ENCODE data around the gene TAMALIN. TPM values are rescaled to one million over a fixed set of nuclear protein-coding genes. Genes with fewer than 3 reads are reported as not detected.
A peak's percentile ranks its signal among the peaks of the same experiment; 100 is the strongest.

TAMALIN gene
- total RNA-seq, 1 experiment from 2014 or later: 0.58 TPM

DNA sequence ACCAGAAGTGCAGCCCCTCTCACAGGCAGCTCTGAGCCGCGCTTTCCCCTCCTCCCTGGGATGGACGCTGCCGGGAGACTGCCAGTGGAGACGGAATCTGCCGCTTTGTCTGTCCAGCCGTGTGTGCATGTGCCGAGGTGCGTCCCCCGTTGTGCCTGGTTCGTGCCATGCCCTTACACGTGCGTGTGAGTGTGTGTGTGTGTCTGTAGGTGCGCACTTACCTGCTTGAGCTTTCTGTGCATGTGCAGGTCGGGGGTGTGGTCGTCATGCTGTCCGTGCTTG, 12.3 kb upstream of the TAMALIN start:
- no peaks in the 10 kb centered on the region for H3F3A ChIP-seq (ENCODE audit: low read length, unreplicated experiment)
- BruUV-seq (replicated peaks): no TSS peak
- H3K9me3 ChIP-seq (ENCODE audit: low read length): no peaks in the 10 kb centered on the region
- ChIA-PET CTCF (interaction anchor here (1.6 kb wide), 1 partner anchor 10 kb away, joined by 3 read pairs; no protein-coding TSS in a partner anchor), POLR2A (ENCODE audit: unreplicated experiment) (no interaction called here)
- ATAC-seq (no peak), DNase-seq (no peak)
- H3K27me3 ChIP-seq (ENCODE audit: low read length): no peaks in the 10 kb centered on the region
- no peaks in the 10 kb centered on the region for H4K20me1 ChIP-seq (ENCODE audit: low read length)
- no peak overlapping the region for H3K9ac ChIP-seq (ENCODE audit: low read length)
- intact Hi-C loops (cut with micrococcal nuclease): no loop called here
- no peak overlapping the region for H3K4me2 ChIP-seq (ENCODE audit: low read length)
- H3K36me3 ChIP-seq (ENCODE audit: low read depth, low read length): no peaks in the 10 kb centered on the region; the same call in 1 of the 2 replicates
- H3K4me3 ChIP-seq (ENCODE audit: low read length): no peak overlapping the region
- no peaks in the 10 kb centered on the region for H3K79me2 ChIP-seq (ENCODE audit: low read length)
- TF ChIP-seq, protein P1, sequence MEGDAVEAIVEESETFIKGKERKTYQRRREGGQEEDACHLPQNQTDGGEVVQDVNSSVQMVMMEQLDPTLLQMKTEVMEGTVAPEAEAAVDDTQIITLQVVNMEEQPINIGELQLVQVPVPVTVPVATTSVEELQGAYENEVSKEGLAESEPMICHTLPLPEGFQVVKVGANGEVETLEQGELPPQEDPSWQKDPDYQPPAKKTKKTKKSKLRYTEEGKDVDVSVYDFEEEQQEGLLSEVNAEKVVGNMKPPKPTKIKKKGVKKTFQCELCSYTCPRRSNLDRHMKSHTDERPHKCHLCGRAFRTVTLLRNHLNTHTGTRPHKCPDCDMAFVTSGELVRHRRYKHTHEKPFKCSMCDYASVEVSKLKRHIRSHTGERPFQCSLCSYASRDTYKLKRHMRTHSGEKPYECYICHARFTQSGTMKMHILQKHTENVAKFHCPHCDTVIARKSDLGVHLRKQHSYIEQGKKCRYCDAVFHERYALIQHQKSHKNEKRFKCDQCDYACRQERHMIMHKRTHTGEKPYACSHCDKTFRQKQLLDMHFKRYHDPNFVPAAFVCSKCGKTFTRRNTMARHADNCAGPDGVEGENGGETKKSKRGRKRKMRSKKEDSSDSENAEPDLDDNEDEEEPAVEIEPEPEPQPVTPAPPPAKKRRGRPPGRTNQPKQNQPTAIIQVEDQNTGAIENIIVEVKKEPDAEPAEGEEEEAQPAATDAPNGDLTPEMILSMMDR (conservative IDR thresholded peaks at IDR 0.05; ENCODE audit: low read depth, low read length): no peak
- TF ChIP-seq EZH2phosphoT487 (IDR thresholded peaks at IDR 0.05; ENCODE audit: borderline replicate concordance, low read length) (no peak), EZH2 (IDR thresholded peaks at IDR 0.05; ENCODE audit: low read length, unreplicated experiment) (no peak)
- H3K9me2 ChIP-seq (replicated peaks; ENCODE audit: low read length): no peaks in the 10 kb centered on the region
- no peak overlapping the region for H3K27ac ChIP-seq (ENCODE audit: low read length)
- no peak overlapping the region for H2AFZ ChIP-seq (ENCODE audit: low read length)
- H3K4me1 ChIP-seq (ENCODE audit: insufficient read depth, low read length): no peaks in the 10 kb centered on the region

DNA sequence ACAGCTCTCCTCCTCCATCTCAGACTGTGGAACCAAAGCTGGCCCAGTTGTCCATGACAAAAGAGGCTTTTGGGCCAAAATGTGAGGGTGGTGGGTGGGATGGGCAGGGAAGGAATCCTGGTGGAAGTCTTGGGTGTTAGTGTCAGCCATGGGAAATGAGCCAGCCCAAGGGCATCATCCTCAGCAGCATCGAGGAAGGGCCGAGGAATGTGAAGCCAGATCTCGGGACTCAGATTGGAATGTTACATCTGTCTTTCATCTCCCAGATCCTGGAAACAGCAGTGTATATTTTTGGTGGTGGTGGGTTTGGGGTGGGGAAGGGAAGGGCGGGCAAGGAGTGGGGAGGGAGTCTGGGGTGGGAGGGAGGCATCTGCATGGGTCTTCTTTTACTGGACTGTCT, 11.8 kb upstream of the TAMALIN start:
- H3K27ac ChIP-seq (ENCODE audit: low read length): no peak overlapping the region
- BruUV-seq (replicated peaks): no TSS peak

DNA sequence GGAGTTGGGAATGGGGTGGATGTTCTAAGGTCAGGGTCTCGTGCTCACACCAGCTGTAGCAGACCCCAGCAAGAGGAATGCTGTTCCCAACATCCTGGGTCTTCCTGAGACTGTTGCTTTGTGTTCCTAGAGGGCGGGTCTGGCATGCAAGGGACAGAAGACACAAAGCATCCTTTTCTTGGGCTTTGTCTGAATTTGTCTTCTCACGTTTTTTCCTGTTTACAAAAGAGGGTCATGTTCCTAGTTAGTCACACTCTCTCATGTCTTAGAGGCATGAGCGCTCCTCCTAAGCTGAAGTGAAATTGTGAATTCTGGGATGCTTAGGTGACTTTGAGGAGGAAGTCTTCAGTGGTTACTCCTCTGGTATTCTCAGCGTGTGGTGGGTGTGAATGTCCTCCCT, 9.6 kb upstream of the TAMALIN start:
- ATAC-seq: peak; percentile 33
- Histone ChIP-seq H3K36me3 (ENCODE audit: low read depth, low read length) (no peaks in the 10 kb centered on the region), H3K9ac (ENCODE audit: low read length) (no peak overlapping the region), H3F3A (ENCODE audit: low read length, unreplicated experiment) (no peaks in the 10 kb centered on the region), H3K27ac (ENCODE audit: low read length) (no peak overlapping the region), H3K9me3 (ENCODE audit: low read length) (no peaks in the 10 kb centered on the region), H3K4me1 (ENCODE audit: insufficient read depth, low read length) (no peaks in the 10 kb centered on the region), H3K4me2 (ENCODE audit: low read length) (no peak overlapping the region), H3K27me3 (ENCODE audit: low read length) (no peaks in the 10 kb centered on the region), H3K79me2 (ENCODE audit: low read length) (no peaks in the 10 kb centered on the region), H3K4me3 (ENCODE audit: low read length) (no peak overlapping the region), H3K9me2 (replicated peaks; ENCODE audit: low read length) (no peaks in the 10 kb centered on the region), H4K20me1 (ENCODE audit: low read length) (no peaks in the 10 kb centered on the region), H2AFZ (ENCODE audit: low read length) (no peak overlapping the region)
- ChIA-PET CTCF (no interaction called here), POLR2A (ENCODE audit: unreplicated experiment) (no interaction called here)
- BruUV-seq (replicated peaks): no TSS peak
- TF ChIP-seq, protein P1 (conservative IDR thresholded peaks at IDR 0.05; ENCODE audit: low read depth, low read length): no peak
- TF ChIP-seq EZH2phosphoT487 (IDR thresholded peaks at IDR 0.05; ENCODE audit: borderline replicate concordance, low read length) (no peak), EZH2 (IDR thresholded peaks at IDR 0.05; ENCODE audit: low read length, unreplicated experiment) (no peak)
- DNase-seq: peak; percentile 14
- intact Hi-C loops (cut with micrococcal nuclease): no loop called here

More for the DNA sequence above, 11.8 kb upstream of the TAMALIN start:
- H3K79me2 ChIP-seq (ENCODE audit: low read length): no peaks in the 10 kb centered on the region
- H3F3A ChIP-seq (ENCODE audit: low read length, unreplicated experiment): no peaks in the 10 kb centered on the region
- CTCF ChIA-PET: interaction anchor here (1.6 kb wide), 1 partner anchor 9 kb away, joined by 3 read pairs; no protein-coding TSS in a partner anchor
- H3K36me3 ChIP-seq (ENCODE audit: low read depth, low read length): no peaks in the 10 kb centered on the region; the same call in 1 of the 2 replicates
- no peak for TF ChIP-seq EZH2phosphoT487 (IDR thresholded peaks at IDR 0.05; ENCODE audit: borderline replicate concordance, low read length)
- TF ChIP-seq, protein P1 (conservative IDR thresholded peaks at IDR 0.05; ENCODE audit: low read depth, low read length): no peak
- TF ChIP-seq EZH2 (IDR thresholded peaks at IDR 0.05; ENCODE audit: low read length, unreplicated experiment): no peak
- no peak for ATAC-seq
- H3K27me3 ChIP-seq (ENCODE audit: low read length): no peaks in the 10 kb centered on the region
- H3K4me2 ChIP-seq (ENCODE audit: low read length): no peak overlapping the region
- DNase-seq: no peak
- no peaks in the 10 kb centered on the region for H3K4me1 ChIP-seq (ENCODE audit: insufficient read depth, low read length)
- no peak overlapping the region for H3K9ac ChIP-seq (ENCODE audit: low read length)
- no peaks in the 10 kb centered on the region for H4K20me1 ChIP-seq (ENCODE audit: low read length)
- intact Hi-C loops (cut with micrococcal nuclease): no loop called here
- H3K9me3 ChIP-seq (ENCODE audit: low read length): no peaks in the 10 kb centered on the region
- no peaks in the 10 kb centered on the region for H3K9me2 ChIP-seq (replicated peaks; ENCODE audit: low read length)
- POLR2A ChIA-PET (ENCODE audit: unreplicated experiment): no interaction called here
- H3K4me3 ChIP-seq (ENCODE audit: low read length): no peak overlapping the region
- H2AFZ ChIP-seq (ENCODE audit: low read length): no peak overlapping the region
